CD14-positive monocyte (primary cell): ENCODE data around the gene HOXC9. TPM values are rescaled to one million over a fixed set of nuclear protein-coding genes. Genes with fewer than 3 reads are reported as not detected.

Experiments used
- DNase-seq, 3 donors: peaks; one replicate each; pipeline ENCODE4 v3.0.0-alpha.2; 2011 to 2022
- H2AFZ ChIP-seq: 2 replicates; pipeline ENCODE4 v1.6.0; 2012; ENCODE audit warnings: mild to moderate bottlenecking, low read depth, low read length, inconsistent platforms; ENCODE audit not compliant: insufficient read depth, poor library complexity, severe bottlenecking
- H3K27ac ChIP-seq, 2 donors: 1 replicate in 1 of 2; 2 replicates in 1 of 2; pipeline ENCODE4 v1.5.1; 2012 to 2013; ENCODE audit warnings: low read length in 2 of 2, control low read depth in 1 of 2, inconsistent platforms in 1 of 2, low read depth in 1 of 2, mild to moderate bottlenecking in 1 of 2
- H3K27me3 ChIP-seq, 2 donors: one replicate each; pipeline versions ENCODE4 v1.6.0 to v1.6.1; 2011 to 2013; ENCODE audit warnings: low read length in 2 of 2; ENCODE audit not compliant: control insufficient read depth in 2 of 2, insufficient read depth in 2 of 2
- H3K36me3 ChIP-seq, 2 donors: replicated peaks in 1 of 2; 1 replicate in 1 of 2; 2 replicates in 1 of 2; pipeline versions ENCODE4 v1.5.1 to v1.6.1; 2012 to 2013; ENCODE audit warnings: low read length in 2 of 2, control low read depth in 1 of 2, inconsistent platforms in 1 of 2, mild to moderate bottlenecking in 1 of 2; ENCODE audit not compliant: insufficient read depth in 2 of 2, control insufficient read depth in 1 of 2
- H3K4me1 ChIP-seq, 2 donors: 1 replicate in 1 of 2; 2 replicates in 1 of 2; pipeline versions ENCODE4 v1.5.1 to v1.6.1; 2012 to 2013; ENCODE audit warnings: low read length in 2 of 2, control low read depth in 1 of 2, inconsistent platforms in 1 of 2, mild to moderate bottlenecking in 1 of 2, moderate library complexity in 1 of 2; ENCODE audit not compliant: insufficient read depth in 2 of 2, control insufficient read depth in 1 of 2
- H3K4me2 ChIP-seq: replicated peaks from 2 replicates; pipeline ENCODE3; 2012; ENCODE audit warnings: low read length, moderate library complexity, mild to moderate bottlenecking; ENCODE audit not compliant: poor library complexity, severe bottlenecking; ENCODE audit errors: extremely low read depth
- H3K4me3 ChIP-seq, 3 experiments: fragments of 200-600 bp in 1 of 3; sonication (generic) in 1 of 3; replicated peaks in 1 of 3; 1 replicate in 2 of 3; 2 replicates in 1 of 3; pipeline ENCODE4 v1.5.1; 2011 to 2013; ENCODE audit warnings: low read length in 3 of 3, mild to moderate bottlenecking in 3 of 3, control low read depth in 2 of 3, low read depth in 2 of 3, inconsistent platforms in 1 of 3, moderate library complexity in 1 of 3
- H3K79me2 ChIP-seq: 2 replicates; pipeline ENCODE4 v1.6.0; 2012; ENCODE audit warnings: mild to moderate bottlenecking, control low read depth, inconsistent platforms, low read length, moderate library complexity; ENCODE audit not compliant: insufficient read depth
- H3K9ac ChIP-seq: 2 replicates; pipeline ENCODE4 v1.6.0; 2017; ENCODE audit warnings: low read length, mild to moderate bottlenecking; ENCODE audit not compliant: insufficient read depth, poor library complexity, severe bottlenecking
- H3K9me3 ChIP-seq, 2 donors: replicated peaks in 1 of 2; 1 replicate in 1 of 2; 2 replicates in 1 of 2; pipeline versions ENCODE4 v1.5.1 to v1.6.1; 2012 to 2013; ENCODE audit warnings: low read length in 2 of 2, control low read depth in 1 of 2; ENCODE audit not compliant: control insufficient read depth in 1 of 2, insufficient read depth in 1 of 2
- H4K20me1 ChIP-seq: 2 replicates; pipeline ENCODE4 v1.6.0; 2012; ENCODE audit warnings: mild to moderate bottlenecking, low read length, control low read depth, moderate library complexity; ENCODE audit not compliant: insufficient read depth
- H3K27ac Mint-ChIP-seq, 7 donors: one replicate each; pipeline ENCODE4 v1.8.0; 2020; ENCODE audit warnings: mild to moderate bottlenecking in 7 of 7, mixed read lengths in 7 of 7, moderate library complexity in 6 of 7, inconsistent platforms in 2 of 7
- H3K27me3 Mint-ChIP-seq, 3 donors: one replicate each; pipeline ENCODE4 v1.8.0; 2021 to 2022; ENCODE audit warnings: low read depth in 3 of 3, mild to moderate bottlenecking in 3 of 3, mixed read lengths in 3 of 3, moderate library complexity in 3 of 3, inconsistent platforms in 1 of 3
- H3K36me3 Mint-ChIP-seq, 2 donors: one replicate each; pipeline ENCODE4 v1.8.0; 2020; ENCODE audit warnings: mixed read lengths in 2 of 2, inconsistent platforms in 1 of 2, mild to moderate bottlenecking in 1 of 2
- H3K4me1 Mint-ChIP-seq: one replicate; pipeline ENCODE4 v1.8.0; 2020; ENCODE audit warnings: mild to moderate bottlenecking, mixed read lengths
- H3K4me3 Mint-ChIP-seq, 2 donors: one replicate each; pipeline ENCODE4 v1.8.0; 2020; ENCODE audit warnings: mild to moderate bottlenecking in 2 of 2, mixed read lengths in 2 of 2, moderate library complexity in 1 of 2
- H3K9me3 Mint-ChIP-seq, 7 donors: one replicate each; pipeline ENCODE4 v1.8.0; 2020 to 2022; ENCODE audit warnings: mixed read lengths in 7 of 7, mild to moderate bottlenecking in 6 of 7, moderate library complexity in 6 of 7, inconsistent platforms in 2 of 7
- WGBS: methylation state at CpG from one replicate; pipeline ENCODE4 v1.1.5; 2013; ENCODE audit warnings: missing lambda C conversion rate; ENCODE audit not compliant: insufficient coverage; 5-methylcytosine and 5-hydroxymethylcytosine counted together
- intact Hi-C, 2 donors: fragments of 100-400 bp; cut with micrococcal nuclease; formaldehyde crosslinking; loops; one replicate each; pipeline versions ENCODE4 v1.15.0 to v1.15.1; 2023
- polyA plus RNA-seq, 3 donors: library from polyadenylated mRNA; depleted of rRNA in 1 of 3; unstranded in 2 of 3; stranded (reverse) in 1 of 3; fragments of 300-500 nt in 2 of 3; fragments of >200 nt in 1 of 3; fragmentation: Illumina TruSeq in 2 of 3; gene quantifications; 1 replicate in 2 of 3; 2 replicates in 1 of 3; pipeline ENCODE4 v1.2.3, GENCODE V29; 2012 to 2021
- TF ChIP-seq, protein P1 (sequence below): fragments of 200-600 bp; IDR thresholded peaks from one replicate; pipeline ENCODE4 v1.8.0; 2022; ENCODE audit warnings: antibody characterized with exemption, mild to moderate bottlenecking

Gene HOXC9
- polyA plus RNA-seq, 3 donors, result not detected

DNA sequence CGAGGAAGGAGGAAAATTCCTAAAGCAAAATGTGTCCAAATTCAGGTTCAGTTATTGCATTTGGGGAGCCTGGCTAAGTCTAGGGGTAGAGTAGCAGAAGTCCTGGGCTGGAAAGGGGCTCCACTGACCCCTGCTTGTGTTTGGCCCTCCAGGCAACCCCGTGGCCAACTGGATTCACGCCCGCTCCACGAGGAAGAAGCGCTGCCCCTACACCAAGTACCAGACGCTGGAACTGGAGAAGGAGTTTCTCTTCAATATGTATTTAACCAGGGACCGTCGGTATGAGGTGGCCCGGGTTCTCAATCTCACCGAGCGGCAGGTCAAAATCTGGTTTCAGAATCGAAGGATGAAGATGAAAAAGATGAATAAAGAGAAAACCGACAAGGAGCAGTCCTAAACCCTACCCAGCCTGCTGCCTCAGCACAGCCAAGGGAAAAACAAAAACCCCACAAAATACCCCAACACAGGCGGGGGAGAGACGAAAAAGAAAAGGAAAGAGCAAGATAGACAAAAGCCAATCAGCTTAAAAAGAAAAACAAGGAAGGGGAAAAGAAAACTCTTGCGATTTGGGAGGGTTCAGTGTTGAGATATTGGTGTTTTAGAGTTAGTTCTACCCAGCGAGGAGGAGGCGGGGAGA, 2.4 kb downstream of the HOXC9 start:
- H3K27ac ChIP-seq, result no peak overlapping the region
- H3K4me2 ChIP-seq, result no peak overlapping the region
- no peaks in the 10 kb centered on the region for H3K36me3 ChIP-seq
- no peak overlapping the region for H3K9ac ChIP-seq
- H3K9me3 Mint-ChIP-seq, result peaks cover 0 to 45% (median 24%) of the 10 kb centered on the region in 7 donors
- H3K9me3 ChIP-seq, result peaks cover 5 to 63% of the 10 kb centered on the region in 2 donors
- 0% methylated on average over 1 of the region's 19 CpGs for WGBS
- peak overlapping the region in 1 of 2 donors; percentile 84 for H3K4me3 Mint-ChIP-seq
- peaks cover 27% of the 10 kb centered on the region for H3K4me1 Mint-ChIP-seq
- peaks cover 88 to 98% of the 10 kb centered on the region in 2 donors for H3K27me3 ChIP-seq
- no peak overlapping the region for H2AFZ ChIP-seq
- TF ChIP-seq, protein P1, sequence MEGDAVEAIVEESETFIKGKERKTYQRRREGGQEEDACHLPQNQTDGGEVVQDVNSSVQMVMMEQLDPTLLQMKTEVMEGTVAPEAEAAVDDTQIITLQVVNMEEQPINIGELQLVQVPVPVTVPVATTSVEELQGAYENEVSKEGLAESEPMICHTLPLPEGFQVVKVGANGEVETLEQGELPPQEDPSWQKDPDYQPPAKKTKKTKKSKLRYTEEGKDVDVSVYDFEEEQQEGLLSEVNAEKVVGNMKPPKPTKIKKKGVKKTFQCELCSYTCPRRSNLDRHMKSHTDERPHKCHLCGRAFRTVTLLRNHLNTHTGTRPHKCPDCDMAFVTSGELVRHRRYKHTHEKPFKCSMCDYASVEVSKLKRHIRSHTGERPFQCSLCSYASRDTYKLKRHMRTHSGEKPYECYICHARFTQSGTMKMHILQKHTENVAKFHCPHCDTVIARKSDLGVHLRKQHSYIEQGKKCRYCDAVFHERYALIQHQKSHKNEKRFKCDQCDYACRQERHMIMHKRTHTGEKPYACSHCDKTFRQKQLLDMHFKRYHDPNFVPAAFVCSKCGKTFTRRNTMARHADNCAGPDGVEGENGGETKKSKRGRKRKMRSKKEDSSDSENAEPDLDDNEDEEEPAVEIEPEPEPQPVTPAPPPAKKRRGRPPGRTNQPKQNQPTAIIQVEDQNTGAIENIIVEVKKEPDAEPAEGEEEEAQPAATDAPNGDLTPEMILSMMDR, result no peak
- peaks cover 6 to 22% of the 10 kb centered on the region in 2 donors for H3K36me3 Mint-ChIP-seq
- H3K27ac Mint-ChIP-seq, result no peak overlapping the region
- peaks cover 16 to 26% of the 10 kb centered on the region in 2 donors for H3K4me1 ChIP-seq
- intact Hi-C loops, result no loop called here
- no peaks in the 10 kb centered on the region for H3K79me2 ChIP-seq
- no peak overlapping the region for H3K4me3 ChIP-seq
- peaks cover 98 to 100% (median 100%) of the 10 kb centered on the region in 3 donors for H3K27me3 Mint-ChIP-seq
- no peaks in the 10 kb centered on the region for H4K20me1 ChIP-seq
- DNase-seq, result no peak

DNA sequence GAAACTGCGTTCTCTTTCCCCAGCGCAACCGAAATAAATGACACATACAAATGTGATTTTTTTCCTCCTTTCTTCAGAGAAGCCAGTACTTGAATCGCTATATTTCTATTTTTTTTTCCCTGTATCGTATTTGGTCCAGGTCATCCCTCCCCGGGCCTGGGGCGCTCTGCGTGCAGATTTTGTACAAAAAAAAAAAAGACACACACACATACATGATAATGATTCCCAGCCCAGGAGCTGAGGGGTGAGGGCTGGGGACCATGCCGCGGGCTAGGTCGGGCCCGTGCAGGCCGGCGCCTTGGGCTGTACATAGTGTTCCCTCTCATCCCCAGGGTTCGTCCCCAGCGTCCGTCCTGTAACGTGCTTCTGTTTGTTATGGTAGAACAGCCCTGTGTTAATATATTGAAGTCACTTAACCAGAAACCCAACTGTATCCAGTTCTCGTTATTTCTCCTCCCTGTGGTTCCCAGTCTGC, 3.0 kb downstream of the HOXC9 start:
- Histone ChIP-seq H3K4me2 (no peak overlapping the region), H3K36me3 (no peaks in the 10 kb centered on the region), H3K27me3 (peaks cover 88 to 98% of the 10 kb centered on the region in 2 donors), H3K27ac (no peak overlapping the region), H2AFZ (no peak overlapping the region), H3K79me2 (no peaks in the 10 kb centered on the region), H4K20me1 (no peaks in the 10 kb centered on the region), H3K4me1 (peaks cover 18 to 28% of the 10 kb centered on the region in 2 donors), H3K9ac (no peak overlapping the region), H3K4me3 (no peak overlapping the region), H3K9me3 (peaks cover 5 to 65% of the 10 kb centered on the region in 2 donors)
- intact Hi-C loops, result no loop called here
- WGBS, result 32% methylated on average over 5 of the region's 19 CpGs
- H3K27ac Mint-ChIP-seq, result peak overlapping the region in 1 of 7 donors; percentile 61
- H3K9me3 Mint-ChIP-seq, result peaks cover 0 to 40% (median 24%) of the 10 kb centered on the region in 7 donors
- no peak for DNase-seq
- peaks cover 24% of the 10 kb centered on the region for H3K4me1 Mint-ChIP-seq
- TF ChIP-seq, protein P1, result no peak
- H3K4me3 Mint-ChIP-seq, result peak overlapping the region in 1 of 2 donors; percentile 84
- H3K36me3 Mint-ChIP-seq, result peaks cover 3 to 20% of the 10 kb centered on the region in 2 donors
- peaks cover 98 to 100% (median 100%) of the 10 kb centered on the region in 3 donors for H3K27me3 Mint-ChIP-seq
